B cell (primary cell): Measurements from ENCODE around the gene TP63.

ENCODE experiments used
- EZH2 ChIP-seq: IDR thresholded peaks from 2 replicates; pipeline ENCODE4 v1.6.1; 2012; ENCODE audit warnings: borderline replicate concordance, low read depth, mild to moderate bottlenecking, moderate library complexity, low read length; ENCODE audit not compliant: insufficient read depth, poor library complexity, severe bottlenecking
- TF ChIP-seq, protein P1 (sequence below): fragments of 200-600 bp; IDR thresholded peaks from one replicate; pipeline ENCODE4 v1.8.0; 2022; ENCODE audit warnings: antibody characterized with exemption, mild to moderate bottlenecking

DNA sequence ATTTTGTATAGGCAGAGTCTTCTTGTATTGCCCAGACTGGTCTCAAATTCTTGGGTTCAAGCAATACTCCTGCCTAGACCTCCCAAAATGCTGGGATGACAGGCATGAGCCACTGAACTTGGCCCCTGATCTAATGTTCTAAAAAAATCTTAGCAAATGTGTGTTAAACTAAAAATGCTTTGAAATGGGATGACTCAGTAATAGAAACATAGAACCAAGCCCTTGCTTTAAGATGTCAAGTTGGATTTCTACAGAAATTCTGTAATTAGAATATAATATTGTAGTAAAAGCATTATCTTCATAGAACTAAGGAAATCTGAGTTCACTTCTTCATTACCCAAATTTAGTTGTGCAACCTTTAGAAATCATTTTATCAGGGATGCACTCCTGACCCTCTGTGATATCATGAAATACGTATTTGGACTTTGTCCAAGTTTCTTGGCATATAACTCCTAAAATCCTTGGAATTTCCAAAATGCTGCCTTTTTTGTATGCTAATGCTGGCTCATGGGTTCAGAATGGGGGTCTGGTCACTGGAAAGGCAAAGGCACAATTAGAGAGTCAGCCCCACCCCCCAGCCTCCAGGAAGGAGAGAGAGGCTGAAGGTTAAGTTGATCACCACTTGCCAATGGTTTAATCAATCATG, 217.3 kb downstream of the TP63 start:
- TF ChIP-seq, protein P1, sequence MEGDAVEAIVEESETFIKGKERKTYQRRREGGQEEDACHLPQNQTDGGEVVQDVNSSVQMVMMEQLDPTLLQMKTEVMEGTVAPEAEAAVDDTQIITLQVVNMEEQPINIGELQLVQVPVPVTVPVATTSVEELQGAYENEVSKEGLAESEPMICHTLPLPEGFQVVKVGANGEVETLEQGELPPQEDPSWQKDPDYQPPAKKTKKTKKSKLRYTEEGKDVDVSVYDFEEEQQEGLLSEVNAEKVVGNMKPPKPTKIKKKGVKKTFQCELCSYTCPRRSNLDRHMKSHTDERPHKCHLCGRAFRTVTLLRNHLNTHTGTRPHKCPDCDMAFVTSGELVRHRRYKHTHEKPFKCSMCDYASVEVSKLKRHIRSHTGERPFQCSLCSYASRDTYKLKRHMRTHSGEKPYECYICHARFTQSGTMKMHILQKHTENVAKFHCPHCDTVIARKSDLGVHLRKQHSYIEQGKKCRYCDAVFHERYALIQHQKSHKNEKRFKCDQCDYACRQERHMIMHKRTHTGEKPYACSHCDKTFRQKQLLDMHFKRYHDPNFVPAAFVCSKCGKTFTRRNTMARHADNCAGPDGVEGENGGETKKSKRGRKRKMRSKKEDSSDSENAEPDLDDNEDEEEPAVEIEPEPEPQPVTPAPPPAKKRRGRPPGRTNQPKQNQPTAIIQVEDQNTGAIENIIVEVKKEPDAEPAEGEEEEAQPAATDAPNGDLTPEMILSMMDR: no peak
- TF ChIP-seq EZH2: no peak
